Lower leg skin (tissue), 3 donors: ENCODE measurements around the gene NSMCE1.

Experiments used
- CTCF ChIP-seq, 3 donors: fragments of 450-650 bp; IDR thresholded peaks; one replicate each; pipeline ENCODE4 v1.5.1; 2016; ENCODE audit warnings: antibody characterized with exemption in 3 of 3, mild to moderate bottlenecking in 3 of 3, moderate library complexity in 2 of 3
- POLR2A ChIP-seq, 2 donors: fragments of 450-650 bp; IDR thresholded peaks; one replicate each; pipeline ENCODE4 v1.6.1; 2016 to 2017; ENCODE audit warnings: antibody characterized with exemption in 2 of 2, mild to moderate bottlenecking in 1 of 2, moderate library complexity in 1 of 2

GRCh38 chr16:27286451-27286850 lies 17.9 kb upstream of the NSMCE1 start:
- TF ChIP-seq CTCF (IDR thresholded peaks at IDR 0.05) (no peak), POLR2A (IDR thresholded peaks at IDR 0.05) (no peak)
